Lung (tissue), 12 donors: ENCODE data around the gene ANKRD11. TPM values are rescaled to one million over a fixed set of nuclear protein-coding genes. Genes with fewer than 3 reads are reported as not detected.

Experiments used
- ATAC-seq: fragments of 200-7000 bp; cut with Tn5 transposase; one replicate; pipeline ENCODE4 v1.9.1; 2020; ENCODE audit warnings: moderate number of reproducible peaks; ENCODE audit not compliant: insufficient read depth, low FRiP score
- DNase-seq, 3 donors: peaks; one replicate each; pipeline ENCODE4 v3.0.0-alpha.2; 2013 to 2017
- H3K27ac ChIP-seq, 2 donors: one replicate each; pipeline ENCODE4 v1.5.1; 2013; ENCODE audit warnings: mild to moderate bottlenecking in 2 of 2, moderate library complexity in 2 of 2, control low read depth in 1 of 2, inconsistent platforms in 1 of 2, low read depth in 1 of 2, low read length in 1 of 2
- H3K27me3 ChIP-seq, 3 donors: one replicate each; pipeline ENCODE4 v1.5.1; 2013; ENCODE audit warnings: low read length in 2 of 3; ENCODE audit not compliant: control insufficient read depth in 3 of 3, insufficient read depth in 3 of 3
- H3K36me3 ChIP-seq, 4 donors: one replicate each; pipeline ENCODE4 v1.5.1; 2013; ENCODE audit warnings: low read length in 4 of 4, mild to moderate bottlenecking in 1 of 4, moderate library complexity in 1 of 4; ENCODE audit not compliant: control insufficient read depth in 4 of 4, insufficient read depth in 4 of 4
- H3K4me1 ChIP-seq, 5 donors: one replicate each; pipeline ENCODE4 v1.5.1; 2013; ENCODE audit warnings: low read length in 5 of 5, mild to moderate bottlenecking in 2 of 5, moderate library complexity in 1 of 5; ENCODE audit not compliant: control insufficient read depth in 5 of 5, insufficient read depth in 5 of 5
- H3K4me3 ChIP-seq: one replicate; pipeline ENCODE4 v1.5.1; 2013; ENCODE audit warnings: mild to moderate bottlenecking, control low read depth, moderate library complexity
- H3K9ac ChIP-seq, 2 donors: one replicate each; pipeline ENCODE4 v1.5.1; 2013; ENCODE audit warnings: low read length in 2 of 2, control low read depth in 1 of 2; ENCODE audit not compliant: insufficient read depth in 1 of 2
- H3K9me3 ChIP-seq, 4 donors: one replicate each; pipeline ENCODE4 v1.5.1; 2013; ENCODE audit warnings: low read length in 3 of 4, mild to moderate bottlenecking in 1 of 4, moderate library complexity in 1 of 4; ENCODE audit not compliant: control insufficient read depth in 4 of 4, insufficient read depth in 3 of 4
- WGBS, 2 donors: extraction: QIAGEN DNeasy Blood & Tissue Kit; methylation state at CpG; one replicate each; pipeline ENCODE4 v1.1.7; 2013; 5-methylcytosine and 5-hydroxymethylcytosine counted together
- polyA plus RNA-seq, 2 donors: library from polyadenylated mRNA; stranded (reverse); fragments of 200-250 nt; gene quantifications; one replicate each; pipeline ENCODE4 v1.2.1, GENCODE V29; 2013
- total RNA-seq, 2 donors: library from RNA; depleted of rRNA in 1 of 2; stranded (reverse); fragments of >200 nt in 1 of 2; gene quantifications; one replicate each; pipeline ENCODE4 v1.2.1, GENCODE V29; 2014 to 2021
- TF ChIP-seq, protein P1 (sequence below): IDR thresholded peaks from 2 replicates; pipeline ENCODE4 v1.5.1; 2012; ENCODE audit warnings: mild to moderate bottlenecking; ENCODE audit errors: control extremely low read depth, extremely low read depth
- donor health status: control.
- donor health status: control.
- donor health status: Bipolar disorder and iron deficiency.
- donor health status: healthy.
- donor health status: DM: yes; HTN: yes; CAD: no.

ANKRD11 gene
- total and polyA plus RNA-seq, 4 donors, result 58.5 to 162 (median 89.5) TPM

DNA sequence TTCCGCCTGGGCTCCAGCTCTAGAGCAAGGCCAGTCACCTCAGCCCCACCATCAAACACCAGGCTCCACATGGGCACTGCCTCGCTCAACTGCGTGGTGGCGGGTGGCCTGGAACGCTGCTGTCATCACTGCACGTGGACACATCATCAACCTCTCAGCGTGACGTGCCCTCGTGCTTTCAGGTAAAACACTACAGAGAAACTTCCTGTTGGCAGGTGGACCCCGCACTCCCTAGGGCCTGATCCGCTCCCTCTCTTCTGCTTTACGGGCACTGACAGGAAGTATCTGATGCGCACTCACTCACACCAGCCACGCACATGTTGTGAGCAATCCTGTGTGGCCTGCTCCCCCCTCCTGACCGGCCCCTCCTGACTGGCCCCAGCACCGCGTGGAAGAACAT is 87.4 kb downstream of the ANKRD11 start:
- Histone ChIP-seq H3K36me3 (peaks cover 0 to 5% (median 0%) of the 10 kb centered on the region in 4 donors), H3K9ac (no peak overlapping the region), H3K4me3 (no peak overlapping the region), H3K4me1 (peaks cover 1 to 35% (median 9%) of the 10 kb centered on the region in 5 donors), H3K9me3 (no peaks in the 10 kb centered on the region), H3K27me3 (no peaks in the 10 kb centered on the region), H3K27ac (no peak overlapping the region)
- TF ChIP-seq, protein P1, sequence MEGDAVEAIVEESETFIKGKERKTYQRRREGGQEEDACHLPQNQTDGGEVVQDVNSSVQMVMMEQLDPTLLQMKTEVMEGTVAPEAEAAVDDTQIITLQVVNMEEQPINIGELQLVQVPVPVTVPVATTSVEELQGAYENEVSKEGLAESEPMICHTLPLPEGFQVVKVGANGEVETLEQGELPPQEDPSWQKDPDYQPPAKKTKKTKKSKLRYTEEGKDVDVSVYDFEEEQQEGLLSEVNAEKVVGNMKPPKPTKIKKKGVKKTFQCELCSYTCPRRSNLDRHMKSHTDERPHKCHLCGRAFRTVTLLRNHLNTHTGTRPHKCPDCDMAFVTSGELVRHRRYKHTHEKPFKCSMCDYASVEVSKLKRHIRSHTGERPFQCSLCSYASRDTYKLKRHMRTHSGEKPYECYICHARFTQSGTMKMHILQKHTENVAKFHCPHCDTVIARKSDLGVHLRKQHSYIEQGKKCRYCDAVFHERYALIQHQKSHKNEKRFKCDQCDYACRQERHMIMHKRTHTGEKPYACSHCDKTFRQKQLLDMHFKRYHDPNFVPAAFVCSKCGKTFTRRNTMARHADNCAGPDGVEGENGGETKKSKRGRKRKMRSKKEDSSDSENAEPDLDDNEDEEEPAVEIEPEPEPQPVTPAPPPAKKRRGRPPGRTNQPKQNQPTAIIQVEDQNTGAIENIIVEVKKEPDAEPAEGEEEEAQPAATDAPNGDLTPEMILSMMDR, result no peak
- 58 to 72% methylated on average over 17 of the region's 17 CpGs for WGBS, 2 donors
- DNase-seq (no peak), ATAC-seq (no peak)

DNA sequence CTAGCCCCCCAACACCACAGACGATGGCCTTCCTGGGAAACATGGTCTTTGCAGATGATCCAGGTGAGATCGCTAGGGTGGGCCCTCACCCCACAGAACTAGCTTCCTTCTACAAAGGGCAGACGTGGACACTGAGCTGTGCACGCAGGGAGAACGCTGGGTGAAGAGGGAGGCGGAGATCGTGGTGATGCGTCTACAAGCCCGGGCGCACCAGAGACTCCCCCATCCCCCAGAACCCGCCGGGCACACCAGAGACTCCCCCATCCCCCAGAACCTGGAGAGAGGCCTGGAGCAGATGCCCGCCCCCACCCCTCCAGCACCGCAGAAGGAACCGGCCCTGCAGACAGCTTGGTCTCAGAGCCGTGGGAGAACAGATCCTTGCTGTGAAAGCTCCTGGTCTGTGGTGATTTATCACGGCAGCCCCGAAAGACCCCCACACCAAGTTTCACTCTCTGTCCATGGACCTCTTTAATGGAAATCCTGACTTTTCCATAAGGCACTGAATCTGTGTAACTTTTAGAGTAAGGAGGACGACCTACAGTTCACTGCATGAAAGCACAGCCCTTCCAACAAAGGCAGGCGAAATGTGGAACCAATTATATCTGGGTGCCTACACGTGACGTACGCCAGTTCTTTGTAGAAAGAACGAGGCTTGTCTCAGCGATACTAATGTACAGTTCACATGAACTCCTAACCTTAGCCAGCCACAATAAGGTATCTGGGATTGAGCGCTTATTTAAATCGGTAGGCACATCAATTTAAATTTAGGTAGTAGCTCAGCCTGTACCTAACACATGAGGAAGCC is 88.5 kb downstream of the ANKRD11 start:
- Histone ChIP-seq H3K27ac (no peak overlapping the region), H3K9me3 (no peaks in the 10 kb centered on the region), H3K27me3 (no peaks in the 10 kb centered on the region), H3K4me3 (no peak overlapping the region), H3K4me1 (peaks cover 0 to 27% (median 6%) of the 10 kb centered on the region in 5 donors), H3K9ac (no peak overlapping the region), H3K36me3 (peaks cover 0 to 5% (median 0%) of the 10 kb centered on the region in 4 donors)
- WGBS, 2 donors, result 85% methylated on average over 26 to 27 of the region's 27 CpGs
- TF ChIP-seq, protein P1, result no peak
- ATAC-seq (no peak), DNase-seq (no peak)

DNA sequence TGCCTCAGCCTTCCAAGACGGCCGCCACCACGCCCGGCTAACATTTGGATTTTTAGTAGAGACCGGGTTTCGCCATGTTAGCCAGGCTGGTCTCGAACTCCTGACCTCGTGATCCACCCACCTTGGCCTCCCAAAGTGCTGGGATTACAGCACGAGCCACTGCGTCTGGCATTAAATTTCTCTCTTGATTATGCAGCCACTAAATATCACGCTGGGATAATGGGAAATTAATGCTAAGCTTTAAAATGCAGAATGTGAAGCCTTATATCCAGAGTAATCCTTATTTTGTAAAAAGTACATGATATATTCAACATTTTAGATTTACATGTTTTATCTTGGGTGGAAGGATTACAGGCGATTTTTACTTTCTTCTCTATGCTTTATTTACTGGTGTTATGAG is 89.2 kb downstream of the ANKRD11 start:
- TF ChIP-seq, protein P1, result no peak
- Histone ChIP-seq H3K36me3 (peaks cover 0 to 5% (median 0%) of the 10 kb centered on the region in 4 donors), H3K27me3 (no peaks in the 10 kb centered on the region), H3K4me1 (peaks cover 0 to 21% (median 6%) of the 10 kb centered on the region in 5 donors), H3K9me3 (no peaks in the 10 kb centered on the region), H3K9ac (no peak overlapping the region), H3K27ac (no peak overlapping the region), H3K4me3 (no peak overlapping the region)
- no peak for DNase-seq
- ATAC-seq, result no peak
- WGBS, 2 donors, result 93 to 97% methylated on average over 12 of the region's 12 CpGs
